PC-9 (cell line): ENCODE results near the gene CAPN10. TPM values are rescaled to one million over a fixed set of nuclear protein-coding genes. Genes with fewer than 3 reads are reported as not detected.

ENCODE experiments used
- BruUV-seq: library from RNA; stranded (reverse); fragments of 400-500 nt; replicated peaks from 2 replicates; lab custom pipeline; 2021; lab: Mats Ljungman, UMichigan
- CTCF ChIA-PET: fragments of 300-600 bp; sonication (Branson Sonifier 250); formaldehyde crosslinking; loops from one replicate; lab custom pipeline; 2022; ENCODE audit warnings: antibody characterized with exemption; lab: Charles Lee
- POLR2A ChIA-PET: fragments of 300-600 bp; sonication (Branson Sonifier 250); formaldehyde crosslinking; loops from one replicate; lab custom pipeline; 2022; ENCODE audit warnings: antibody characterized with exemption; ENCODE audit not compliant: unreplicated experiment; lab: Charles Lee
- DNase-seq, 2 experiments: peaks; one replicate each; pipeline versions ENCODE4 v3.0.0 to v3.0.0-alpha.2; 2015 to 2022; ENCODE audit warnings: mixed read lengths in 1 of 2
- H2AFZ ChIP-seq: fragments of 200-600 bp; sonication (generic); 2 replicates; pipeline ENCODE4 v1.8.1; 2017; ENCODE audit warnings: antibody characterized with exemption
- H3F3A ChIP-seq: fragments of 200-600 bp; sonication (generic); 2 replicates; pipeline ENCODE4 v1.8.1; 2017; ENCODE audit warnings: antibody characterized with exemption, mild to moderate bottlenecking, low read depth; ENCODE audit not compliant: insufficient read depth
- H3K27ac ChIP-seq: fragments of 200-600 bp; sonication (generic); 2 replicates; pipeline ENCODE4 v1.6.1; 2016; ENCODE audit warnings: mixed run types
- H3K27me3 ChIP-seq: fragments of 200-600 bp; sonication (generic); 2 replicates; pipeline ENCODE4 v1.6.1; 2016; ENCODE audit warnings: low read depth, mixed run types; ENCODE audit not compliant: insufficient read depth
- H3K36me3 ChIP-seq: fragments of 200-600 bp; sonication (generic); 2 replicates; pipeline ENCODE4 v1.6.1; 2016; ENCODE audit warnings: low read depth, mixed run types
- H3K4me1 ChIP-seq: fragments of 200-600 bp; sonication (generic); replicated peaks from 2 replicates; pipeline ENCODE4 v1.6.1; 2016; ENCODE audit warnings: mixed run types; ENCODE audit not compliant: insufficient read depth
- H3K4me2 ChIP-seq: fragments of 200-600 bp; sonication (generic); 2 replicates; pipeline ENCODE4 v1.6.1; 2017; ENCODE audit warnings: mixed run types
- H3K4me3 ChIP-seq: fragments of 200-600 bp; sonication (generic); 2 replicates; pipeline ENCODE4 v1.6.1; 2016; ENCODE audit warnings: mixed run types
- H3K79me2 ChIP-seq: fragments of 200-600 bp; sonication (generic); 2 replicates; pipeline ENCODE4 v1.6.1; 2017; ENCODE audit warnings: low read depth, mixed run types
- H3K9me2 ChIP-seq: fragments of 200-600 bp; sonication (generic); 2 replicates; pipeline ENCODE4 v1.8.1; 2017; ENCODE audit warnings: mild to moderate bottlenecking; ENCODE audit not compliant: insufficient read depth
- H3K9me3 ChIP-seq: fragments of 200-600 bp; sonication (generic); 2 replicates; pipeline ENCODE4 v1.8.1; 2016; ENCODE audit warnings: low read depth; ENCODE audit not compliant: insufficient read depth
- H4K20me1 ChIP-seq: fragments of 200-600 bp; sonication (generic); 2 replicates; pipeline ENCODE4 v1.8.1; 2017; ENCODE audit not compliant: insufficient read depth
- CTCF ChIP-seq: fragments of 200-600 bp; sonication (generic); conservative IDR thresholded peaks from 2 replicates; pipeline ENCODE4 v1.6.1; 2017; ENCODE audit warnings: mixed run types, antibody characterized with exemption, mild to moderate bottlenecking, moderate library complexity
- EZH2 ChIP-seq: fragments of 200-600 bp; sonication (generic); IDR thresholded peaks from 2 replicates; pipeline ENCODE4 v1.8.0; 2017; ENCODE audit warnings: antibody characterized with exemption, low read depth
- intact Hi-C: fragments of 100-400 bp; cut with micrococcal nuclease; formaldehyde crosslinking; loops from one replicate; pipeline ENCODE4 v1.10.0; 2022; ENCODE audit not compliant: unreplicated experiment
- total RNA-seq: library from RNA; stranded (reverse); gene quantifications from 2 replicates; pipeline ENCODE4 v1.2.3, GENCODE V29; 2021

CAPN10 gene
- total RNA-seq, 1 experiment from 2014 or later = 49.8 TPM

GRCh38 chr2:240630771-240631547, 44.4 kb downstream of the CAPN10 start:
- CTCF ChIA-PET = no interaction called here

GRCh38 chr2:240631548-240632305, 45.2 kb downstream of the CAPN10 start:
- no peak for TF ChIP-seq EZH2
- TF ChIP-seq CTCF = no peak
- Histone ChIP-seq H3K27me3 (peaks cover 49% of the 10 kb centered on the region), H2AFZ (no peak overlapping the region), H3K4me2 (no peak overlapping the region), H3K4me1 (no peaks in the 10 kb centered on the region), H3K9me2 (no peaks in the 10 kb centered on the region), H3K79me2 (no peaks in the 10 kb centered on the region), H3K36me3 (no peaks in the 10 kb centered on the region), H3F3A (no peaks in the 10 kb centered on the region), H3K9me3 (peaks cover 9% of the 10 kb centered on the region; the same call in 1 of the 2 replicates), H3K27ac (no peak overlapping the region), H3K4me3 (no peak overlapping the region), H4K20me1 (no peaks in the 10 kb centered on the region)
- no peak for DNase-seq
- BruUV-seq = no TSS peak
- CTCF ChIA-PET = no interaction called here
- POLR2A ChIA-PET = no interaction called here
- intact Hi-C loops = no loop called here

More at GRCh38 chr2:240630771-240631547, 44.4 kb downstream of the CAPN10 start:
- intact Hi-C loops = no loop called here
- Histone ChIP-seq H3K27me3 (peaks cover 45% of the 10 kb centered on the region), H2AFZ (no peak overlapping the region), H3K4me3 (no peak overlapping the region), H3F3A (no peaks in the 10 kb centered on the region), H4K20me1 (no peaks in the 10 kb centered on the region), H3K4me2 (no peak overlapping the region), H3K9me2 (no peaks in the 10 kb centered on the region), H3K9me3 (peaks cover 9% of the 10 kb centered on the region; the same call in 1 of the 2 replicates), H3K4me1 (no peaks in the 10 kb centered on the region), H3K79me2 (no peaks in the 10 kb centered on the region), H3K36me3 (no peaks in the 10 kb centered on the region), H3K27ac (no peak overlapping the region)
- POLR2A ChIA-PET = no interaction called here
- no peak for DNase-seq
- TF ChIP-seq CTCF (no peak), EZH2 (no peak)
- no TSS peak for BruUV-seq

GRCh38 chr2:240632306-240632721, 45.8 kb downstream of the CAPN10 start:
- Histone ChIP-seq H4K20me1 (no peaks in the 10 kb centered on the region), H3K4me3 (no peak overlapping the region), H3K36me3 (no peaks in the 10 kb centered on the region), H3K9me2 (no peaks in the 10 kb centered on the region), H3K79me2 (no peaks in the 10 kb centered on the region), H3K27me3 (peaks cover 52% of the 10 kb centered on the region), H3K4me1 (no peaks in the 10 kb centered on the region), H2AFZ (no peak overlapping the region), H3K4me2 (no peak overlapping the region), H3K27ac (no peak overlapping the region), H3F3A (no peaks in the 10 kb centered on the region), H3K9me3 (peaks cover 9% of the 10 kb centered on the region; the same call in 1 of the 2 replicates)
- BruUV-seq = no TSS peak
- no peak for TF ChIP-seq EZH2
- intact Hi-C loops = no loop called here
- DNase-seq = no peak
- POLR2A ChIA-PET = no interaction called here
- CTCF ChIA-PET = no interaction called here
